HG03521 (cell line): ENCODE measurements around the gene PIK3CG.
"Not testable (repeated sequence)": the region's sequence is repeated elsewhere in the genome, so short reads cannot be mapped to it uniquely, and the experiment has no call there.

Experiments
- ATAC-seq: cut with Tn5 transposase; IDR thresholded peaks from one replicate; pipeline ENCODE4 v1.9.1; 2021; ENCODE audit warnings: mild to moderate bottlenecking, moderate library complexity; ENCODE audit not compliant: unreplicated experiment

The PIK3CG gene

GRCh38 chr7:106865130-106866041, at the start of gene PIK3CG:
TSS of gene PIK3CG (plus strand) at chr7:106865282. CDS start at chr7:106867562, 2,280 bp downstream.
- peak; percentile 59 for ATAC-seq

- no peak for ATAC-seq
These were observed 48.0 kb upstream of the PIK3CG start for GRCh38 chr7:106817098-106817497.

- no peak for ATAC-seq
These were observed 46.3 kb upstream of the PIK3CG start for GRCh38 chr7:106818736-106819135.

- no peak for ATAC-seq
These were observed 45.5 kb upstream of the PIK3CG start for GRCh38 chr7:106819546-106819945.

- no peak for ATAC-seq
These were observed 44.5 kb upstream of the PIK3CG start for GRCh38 chr7:106820321-106821217.

- ATAC-seq: no peak
These were observed 41.5 kb upstream of the PIK3CG start for GRCh38 chr7:106823631-106824030.

- ATAC-seq: no peak
These were observed 40.6 kb upstream of the PIK3CG start for GRCh38 chr7:106824458-106824857.

- ATAC-seq: no peak
These were observed 37.5 kb upstream of the PIK3CG start for GRCh38 chr7:106827626-106828025.

- ATAC-seq: no peak
These were observed 35.6 kb upstream of the PIK3CG start for GRCh38 chr7:106829496-106829895.

GRCh38 chr7:106830896-106831295, 34.2 kb upstream of the PIK3CG start:
- ATAC-seq: not testable (repeated sequence)

GRCh38 chr7:106836816-106837215, 28.3 kb upstream of the PIK3CG start:
- no peak for ATAC-seq

GRCh38 chr7:106839511-106839910, 25.6 kb upstream of the PIK3CG start:
- ATAC-seq: no peak

- ATAC-seq: no peak
These were observed 24.7 kb upstream of the PIK3CG start for GRCh38 chr7:106840342-106840741.

GRCh38 chr7:106841896-106842390, 23.1 kb upstream of the PIK3CG start:
- no peak for ATAC-seq

GRCh38 chr7:106844279-106844997, 20.6 kb upstream of the PIK3CG start:
- ATAC-seq: no peak

- no peak for ATAC-seq
These were observed 17.0 kb upstream of the PIK3CG start for GRCh38 chr7:106848049-106848448.

GRCh38 chr7:106848851-106849442, 16.1 kb upstream of the PIK3CG start:
- no peak for ATAC-seq

GRCh38 chr7:106851632-106852031, 13.4 kb upstream of the PIK3CG start:
- not testable (repeated sequence) for ATAC-seq

- no peak for ATAC-seq
These were observed 11.7 kb upstream of the PIK3CG start for GRCh38 chr7:106853250-106853908.
